Osteocyte (in vitro differentiated cells): ENCODE data around the gene NETO2. TPM values are rescaled to one million over a fixed set of nuclear protein-coding genes. Genes with fewer than 3 reads are reported as not detected.
"Not testable (repeated sequence)": the region's sequence is repeated elsewhere in the genome, so short reads cannot be mapped to it uniquely, and the experiment has no call there.

Experiments
- DNase-seq: peaks from one replicate; pipeline ENCODE4 v3.0.0; 2021; ENCODE audit warnings: mixed read lengths; ENCODE audit not compliant: unreplicated experiment; ENCODE audit errors: extremely low spot score
- H3K27ac Mint-ChIP-seq: one replicate; pipeline ENCODE4 v1.8.0; 2021; ENCODE audit warnings: mild to moderate bottlenecking, mixed read lengths; ENCODE audit not compliant: unreplicated experiment
- H3K27me3 Mint-ChIP-seq: one replicate; pipeline ENCODE4 v1.8.0; 2021; ENCODE audit warnings: mixed read lengths; ENCODE audit not compliant: unreplicated experiment
- H3K36me3 Mint-ChIP-seq: one replicate; pipeline ENCODE4 v1.8.0; 2021; ENCODE audit warnings: mixed read lengths; ENCODE audit not compliant: unreplicated experiment
- H3K4me1 Mint-ChIP-seq: one replicate; pipeline ENCODE4 v1.8.0; 2021; ENCODE audit warnings: mixed read lengths; ENCODE audit not compliant: unreplicated experiment
- H3K4me3 Mint-ChIP-seq: one replicate; pipeline ENCODE4 v1.8.0; 2021; ENCODE audit warnings: mild to moderate bottlenecking, moderate library complexity, mixed read lengths; ENCODE audit not compliant: unreplicated experiment
- H3K9me3 Mint-ChIP-seq: one replicate; pipeline ENCODE4 v1.8.0; 2021; ENCODE audit warnings: mixed read lengths; ENCODE audit not compliant: unreplicated experiment
- CTCF ChIP-seq: fragments of 200-600 bp; sonication (generic); IDR thresholded peaks from 2 replicates; pipeline ENCODE4 v1.5.0; 2021; ENCODE audit warnings: antibody characterized with exemption, mild to moderate bottlenecking, moderate library complexity
- total RNA-seq: library from RNA; stranded (reverse); gene quantifications from 2 replicates; pipeline ENCODE4 v1.2.1, GENCODE V29; 2021

Gene NETO2
- total RNA-seq, 1 donor from 2014 or later, result 16.7 TPM

- DNase-seq, result no peak
- no peaks in the 10 kb centered on the region for H3K36me3 Mint-ChIP-seq
- H3K4me3 Mint-ChIP-seq, result no peak overlapping the region
- no peak for TF ChIP-seq CTCF
- H3K9me3 Mint-ChIP-seq, result no peaks in the 10 kb centered on the region
- H3K27me3 Mint-ChIP-seq, result no peaks in the 10 kb centered on the region
- no peaks in the 10 kb centered on the region for H3K4me1 Mint-ChIP-seq
- no peak overlapping the region for H3K27ac Mint-ChIP-seq
Observed at GRCh38 chr16:47110939-47111338, 32.8 kb downstream of the NETO2 start.

- no peak overlapping the region for H3K27ac Mint-ChIP-seq
- no peak overlapping the region for H3K4me3 Mint-ChIP-seq
- H3K36me3 Mint-ChIP-seq, result peaks cover 3% of the 10 kb centered on the region
- no peaks in the 10 kb centered on the region for H3K27me3 Mint-ChIP-seq
- H3K4me1 Mint-ChIP-seq, result no peaks in the 10 kb centered on the region
- TF ChIP-seq CTCF, result no peak
- no peak for DNase-seq
- H3K9me3 Mint-ChIP-seq, result no peaks in the 10 kb centered on the region
Observed at GRCh38 chr16:47109361-47109760, 34.4 kb downstream of the NETO2 start.

- not testable (repeated sequence) for H3K4me3 Mint-ChIP-seq, H3K27ac Mint-ChIP-seq, H3K36me3 Mint-ChIP-seq, DNase-seq, H3K27me3 Mint-ChIP-seq, H3K4me1 Mint-ChIP-seq, H3K9me3 Mint-ChIP-seq
Observed at GRCh38 chr16:47102921-47103320, 40.8 kb downstream of the NETO2 start.

- H3K27me3 Mint-ChIP-seq, H3K36me3 Mint-ChIP-seq, DNase-seq, H3K27ac Mint-ChIP-seq, H3K4me3 Mint-ChIP-seq, H3K4me1 Mint-ChIP-seq, H3K9me3 Mint-ChIP-seq: not testable (repeated sequence)
Observed at GRCh38 chr16:47097154-47097553, 46.6 kb downstream of the NETO2 start.

GRCh38 chr16:47096297-47096696, 47.4 kb downstream of the NETO2 start:
- Mint-ChIP-seq H3K36me3 (peaks cover 5% of the 10 kb centered on the region), H3K9me3 (peaks cover 7% of the 10 kb centered on the region), H3K4me3 (no peak overlapping the region), H3K4me1 (no peaks in the 10 kb centered on the region), H3K27ac (no peak overlapping the region), H3K27me3 (no peaks in the 10 kb centered on the region)
- DNase-seq, result no peak
- TF ChIP-seq CTCF, result no peak

- no peaks in the 10 kb centered on the region for H3K4me1 Mint-ChIP-seq
- H3K36me3 Mint-ChIP-seq, result peaks cover 6% of the 10 kb centered on the region
- DNase-seq, result no peak
- no peaks in the 10 kb centered on the region for H3K27me3 Mint-ChIP-seq
- H3K4me3 Mint-ChIP-seq, result no peak overlapping the region
- no peaks in the 10 kb centered on the region for H3K9me3 Mint-ChIP-seq
- no peak for TF ChIP-seq CTCF
- no peak overlapping the region for H3K27ac Mint-ChIP-seq
Observed at GRCh38 chr16:47084198-47084597, 59.5 kb downstream of the NETO2 start.
